ENCODE measurements around the gene PNRC2. TPM values are rescaled to one million over a fixed set of nuclear protein-coding genes. Genes with fewer than 3 reads are reported as not detected.
A peak's percentile ranks its signal among the peaks of the same experiment; 100 is the strongest.

Gene PNRC2
- total RNA-seq, 4 donors from 2014 or later = 136 to 246 (median 207) TPM

DNA sequence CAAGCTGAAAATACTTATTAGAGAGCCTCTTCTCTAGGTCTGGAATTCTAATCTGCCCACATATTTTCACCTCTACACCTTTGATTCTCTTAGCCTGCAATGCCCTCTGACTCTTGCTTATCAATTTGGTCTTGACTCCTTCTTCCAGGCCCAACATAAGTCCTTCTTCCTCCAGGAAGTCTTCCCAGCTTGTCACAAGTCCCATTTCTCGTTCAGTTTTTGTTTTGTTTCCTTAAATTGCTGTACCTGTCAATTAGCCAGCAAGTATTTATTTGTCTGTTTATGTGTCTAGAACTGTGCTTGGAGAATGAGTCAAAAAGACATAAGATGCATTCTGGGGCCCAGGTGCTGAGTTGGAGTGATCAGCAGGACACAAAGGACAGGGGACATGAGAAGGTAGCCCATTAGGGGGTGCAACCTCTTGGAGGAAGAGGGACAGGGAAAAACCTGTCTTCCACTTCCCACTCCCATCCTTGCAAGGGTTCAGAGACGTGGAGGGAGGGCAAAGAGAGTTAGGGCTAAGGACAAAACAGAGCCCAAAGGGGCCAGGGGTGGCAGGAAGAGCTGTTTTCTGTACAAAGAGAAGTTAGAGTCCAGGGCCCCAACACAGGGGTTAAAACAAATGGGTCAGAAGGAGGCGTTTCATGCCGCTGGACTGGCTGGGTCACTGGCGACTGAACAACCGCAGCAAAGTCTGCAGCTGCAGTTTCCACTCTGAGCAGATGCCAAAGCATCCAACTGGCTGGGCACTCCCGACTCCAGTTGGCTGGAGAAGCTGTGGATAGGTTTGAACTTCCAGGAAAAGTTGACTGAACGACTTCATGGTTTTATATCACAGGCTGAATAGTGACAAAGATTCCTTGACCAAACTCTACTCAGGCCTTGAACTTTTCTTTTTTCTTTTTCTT, 35.8 kb upstream of the PNRC2 start:
- peak overlapping the region in 1 of 4 donors; percentile 22 for H3K27ac ChIP-seq

DNA sequence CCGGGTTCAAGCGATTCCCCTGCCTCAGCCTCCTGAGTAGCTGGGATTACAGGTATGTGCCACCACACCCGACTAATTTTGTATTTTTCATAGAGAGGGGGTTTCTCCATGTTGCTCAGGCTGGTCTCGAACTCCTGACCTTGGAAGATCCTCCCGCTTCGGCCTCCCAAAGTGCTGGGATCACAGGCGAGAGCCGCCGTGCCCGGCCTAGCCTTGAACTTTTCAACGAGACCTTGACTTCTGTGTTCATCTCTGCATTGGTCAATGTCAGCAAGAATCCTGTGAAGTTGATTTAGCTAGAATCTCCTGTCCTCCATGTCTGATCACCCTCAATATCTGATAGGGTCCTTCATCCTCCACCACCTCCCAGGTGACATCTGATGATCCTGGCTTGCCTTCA, 35.0 kb upstream of the PNRC2 start:
- Histone ChIP-seq H3K27me3 (no peaks in the 10 kb centered on the region), H3K36me3 (no peaks in the 10 kb centered on the region), H3K4me1 (peaks cover 0 to 27% (median 6%) of the 10 kb centered on the region in 3 donors), H3K27ac (peak overlapping the region in 1 of 4 donors; percentile 22), H3K4me3 (no peak overlapping the region), H3K9me3 (no peaks in the 10 kb centered on the region)
- 90% methylated on average over 11 of the region's 11 CpGs; no CpG with 5 or more reads in 1 of the 2 donors for WGBS, 2 donors (ENCODE audit: low coverage in 1 of 2)
- ATAC-seq = no peak
- TF ChIP-seq POLR2A (IDR thresholded peaks at IDR 0.05) = no peak
- TF ChIP-seq, protein P1, sequence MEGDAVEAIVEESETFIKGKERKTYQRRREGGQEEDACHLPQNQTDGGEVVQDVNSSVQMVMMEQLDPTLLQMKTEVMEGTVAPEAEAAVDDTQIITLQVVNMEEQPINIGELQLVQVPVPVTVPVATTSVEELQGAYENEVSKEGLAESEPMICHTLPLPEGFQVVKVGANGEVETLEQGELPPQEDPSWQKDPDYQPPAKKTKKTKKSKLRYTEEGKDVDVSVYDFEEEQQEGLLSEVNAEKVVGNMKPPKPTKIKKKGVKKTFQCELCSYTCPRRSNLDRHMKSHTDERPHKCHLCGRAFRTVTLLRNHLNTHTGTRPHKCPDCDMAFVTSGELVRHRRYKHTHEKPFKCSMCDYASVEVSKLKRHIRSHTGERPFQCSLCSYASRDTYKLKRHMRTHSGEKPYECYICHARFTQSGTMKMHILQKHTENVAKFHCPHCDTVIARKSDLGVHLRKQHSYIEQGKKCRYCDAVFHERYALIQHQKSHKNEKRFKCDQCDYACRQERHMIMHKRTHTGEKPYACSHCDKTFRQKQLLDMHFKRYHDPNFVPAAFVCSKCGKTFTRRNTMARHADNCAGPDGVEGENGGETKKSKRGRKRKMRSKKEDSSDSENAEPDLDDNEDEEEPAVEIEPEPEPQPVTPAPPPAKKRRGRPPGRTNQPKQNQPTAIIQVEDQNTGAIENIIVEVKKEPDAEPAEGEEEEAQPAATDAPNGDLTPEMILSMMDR (IDR thresholded peaks at IDR 0.05) = no peak
- no peak for TF ChIP-seq POLR2AphosphoS5 (IDR thresholded peaks at IDR 0.05)
- no peak for TF ChIP-seq EP300 (IDR thresholded peaks at IDR 0.05)

More for the DNA sequence above, 35.8 kb upstream of the PNRC2 start:
- no peak for ATAC-seq
- Histone ChIP-seq H3K4me1 (peaks cover 0 to 34% (median 7%) of the 10 kb centered on the region in 3 donors), H3K4me3 (no peak overlapping the region), H3K9me3 (no peaks in the 10 kb centered on the region), H3K36me3 (no peaks in the 10 kb centered on the region), H3K27me3 (no peaks in the 10 kb centered on the region)
- 28 to 31% methylated on average over 3 to 8 of the region's 8 CpGs for WGBS, 2 donors (ENCODE audit: low coverage in 1 of 2)
- TF ChIP-seq POLR2AphosphoS5 (IDR thresholded peaks at IDR 0.05) (no peak), POLR2A (IDR thresholded peaks at IDR 0.05) (no peak), EP300 (IDR thresholded peaks at IDR 0.05) (no peak)
- TF ChIP-seq, protein P1 (IDR thresholded peaks at IDR 0.05) = no peak

DNA sequence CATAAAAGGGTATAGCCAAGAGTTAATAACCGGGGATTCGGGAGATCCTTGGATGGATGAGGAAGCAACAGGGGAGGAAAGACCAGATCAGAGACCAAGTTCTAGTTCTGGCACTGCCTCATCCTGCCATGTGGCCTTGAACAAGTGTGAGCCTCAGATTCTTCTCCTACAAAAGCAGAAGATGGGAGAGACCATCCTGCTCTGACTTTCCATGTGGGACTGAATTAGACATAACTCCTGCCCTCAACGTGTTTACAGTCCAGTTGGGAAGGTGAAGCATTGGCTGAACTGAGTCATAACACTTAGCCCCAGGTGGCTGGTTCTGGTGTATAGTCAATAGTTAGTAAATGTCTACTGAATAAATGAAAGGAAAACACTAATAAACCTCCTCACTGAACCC, 34.3 kb upstream of the PNRC2 start:
- H3K27me3 ChIP-seq = no peaks in the 10 kb centered on the region
- peaks cover 0 to 21% (median 0%) of the 10 kb centered on the region in 3 donors for H3K4me1 ChIP-seq
- H3K4me3 ChIP-seq = no peak overlapping the region
- whole genome bisulfite sequencing, 2 donors (ENCODE audit: low coverage in 1 of 2) = 44% methylated on average over 1 of the region's 3 CpGs; no CpG with 5 or more reads in 1 of the 2 donors
- H3K27ac ChIP-seq = no peak overlapping the region
- ATAC-seq = no peak
- H3K9me3 ChIP-seq = no peaks in the 10 kb centered on the region
- TF ChIP-seq POLR2AphosphoS5 (IDR thresholded peaks at IDR 0.05) (no peak), POLR2A (IDR thresholded peaks at IDR 0.05) (no peak), EP300 (IDR thresholded peaks at IDR 0.05) (no peak)
- TF ChIP-seq, protein P1 (IDR thresholded peaks at IDR 0.05) = no peak
- H3K36me3 ChIP-seq = no peaks in the 10 kb centered on the region

DNA sequence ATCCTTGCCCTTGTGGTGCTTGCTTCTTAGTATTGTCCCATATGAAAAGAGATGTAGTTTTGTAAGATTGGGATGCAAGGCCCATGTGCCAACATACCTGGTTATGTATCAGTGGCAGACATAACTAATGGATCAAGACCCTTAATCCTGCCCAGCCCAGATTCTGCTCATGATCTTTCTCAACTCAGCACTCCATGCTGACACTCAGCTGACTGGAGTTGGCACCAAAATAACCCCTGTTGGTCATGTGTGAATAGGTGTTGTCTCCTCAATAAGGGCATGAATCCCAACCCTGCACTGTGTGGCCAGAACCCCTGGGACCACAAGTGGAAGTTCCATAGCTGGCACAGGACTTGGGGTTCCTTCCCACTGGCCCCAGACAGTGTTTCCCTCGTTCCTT, 32.5 kb upstream of the PNRC2 start:
- no peaks in the 10 kb centered on the region for H3K9me3 ChIP-seq
- H3K4me1 ChIP-seq = peaks cover 0 to 25% (median 0%) of the 10 kb centered on the region in 3 donors
- ATAC-seq = no peak
- no peaks in the 10 kb centered on the region for H3K36me3 ChIP-seq
- no peak overlapping the region for H3K4me3 ChIP-seq
- TF ChIP-seq POLR2AphosphoS5 (IDR thresholded peaks at IDR 0.05) = no peak
- TF ChIP-seq, protein P1 (IDR thresholded peaks at IDR 0.05) = no peak
- no peak for TF ChIP-seq EP300 (IDR thresholded peaks at IDR 0.05)
- TF ChIP-seq POLR2A (IDR thresholded peaks at IDR 0.05) = no peak
- no peaks in the 10 kb centered on the region for H3K27me3 ChIP-seq
- H3K27ac ChIP-seq = no peak overlapping the region
- no CpG with 5 or more reads among the region's 1 CpG for WGBS, 2 donors (ENCODE audit: low coverage in 1 of 2)
